ENCODE measurements around the gene COPS8.

DNA sequence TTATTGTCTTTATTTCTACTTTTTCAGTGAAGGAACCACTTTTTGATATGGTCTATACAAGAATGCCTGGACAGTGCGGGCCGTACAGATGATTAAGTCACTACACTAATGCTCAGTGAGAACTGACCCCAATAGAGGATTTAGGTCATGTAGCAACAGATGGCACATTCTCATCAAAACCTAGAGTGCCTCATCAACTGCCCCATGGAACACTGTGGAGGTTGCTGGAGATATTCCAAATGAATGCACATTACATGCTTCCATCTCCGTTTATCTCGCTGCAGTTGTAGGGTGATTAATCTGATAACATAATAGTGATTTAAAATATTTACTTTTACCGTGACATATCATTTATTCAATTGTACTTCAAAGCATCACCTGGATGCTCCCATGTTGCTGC, 41.8 kb upstream of the COPS8 start:
- TF ChIP-seq, protein P1, sequence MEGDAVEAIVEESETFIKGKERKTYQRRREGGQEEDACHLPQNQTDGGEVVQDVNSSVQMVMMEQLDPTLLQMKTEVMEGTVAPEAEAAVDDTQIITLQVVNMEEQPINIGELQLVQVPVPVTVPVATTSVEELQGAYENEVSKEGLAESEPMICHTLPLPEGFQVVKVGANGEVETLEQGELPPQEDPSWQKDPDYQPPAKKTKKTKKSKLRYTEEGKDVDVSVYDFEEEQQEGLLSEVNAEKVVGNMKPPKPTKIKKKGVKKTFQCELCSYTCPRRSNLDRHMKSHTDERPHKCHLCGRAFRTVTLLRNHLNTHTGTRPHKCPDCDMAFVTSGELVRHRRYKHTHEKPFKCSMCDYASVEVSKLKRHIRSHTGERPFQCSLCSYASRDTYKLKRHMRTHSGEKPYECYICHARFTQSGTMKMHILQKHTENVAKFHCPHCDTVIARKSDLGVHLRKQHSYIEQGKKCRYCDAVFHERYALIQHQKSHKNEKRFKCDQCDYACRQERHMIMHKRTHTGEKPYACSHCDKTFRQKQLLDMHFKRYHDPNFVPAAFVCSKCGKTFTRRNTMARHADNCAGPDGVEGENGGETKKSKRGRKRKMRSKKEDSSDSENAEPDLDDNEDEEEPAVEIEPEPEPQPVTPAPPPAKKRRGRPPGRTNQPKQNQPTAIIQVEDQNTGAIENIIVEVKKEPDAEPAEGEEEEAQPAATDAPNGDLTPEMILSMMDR (IDR thresholded peaks at IDR 0.05), result no peak
- TF ChIP-seq EP300 (IDR thresholded peaks at IDR 0.05; ENCODE audit: borderline replicate concordance in 1 of 2, low read depth in 1 of 2, low read length in 1 of 2) (no peak), FOXJ3 (CRISPR knock-in tag; IDR thresholded peaks at IDR 0.05) (no peak), RCOR1 (IDR thresholded peaks at IDR 0.05; ENCODE audit: low read length) (no peak), RXRA (IDR thresholded peaks at IDR 0.05; ENCODE audit: borderline replicate concordance, low read depth) (no peak), GABPA (IDR thresholded peaks at IDR 0.05; ENCODE audit: low read depth) (no peak), EZH2phosphoT487 (IDR thresholded peaks at IDR 0.05; ENCODE audit: borderline replicate concordance, low read depth) (no peak), RAD21 (IDR thresholded peaks at IDR 0.05; ENCODE audit: low read length) (no peak), POLR2AphosphoS5 (IDR thresholded peaks at IDR 0.05; ENCODE audit: low read depth, low read length) (no peak), SIN3A (IDR thresholded peaks at IDR 0.05; ENCODE audit: borderline replicate concordance, low read depth, low read length) (no peak), RFX5 (IDR thresholded peaks at IDR 0.05; ENCODE audit: low read length) (no peak)

Data from SK-N-SH (cell line).